GM19455 (cell line): Measurements from ENCODE around the gene TSSK2.

Experiments used
- ATAC-seq: cut with Tn5 transposase; IDR thresholded peaks from one replicate; pipeline ENCODE4 v1.9.1; 2021; ENCODE audit not compliant: unreplicated experiment

TSSK2 gene

GRCh38 chr22:19105867-19106802 is 25.0 kb upstream of the TSSK2 start:
- ATAC-seq, result no peak

- ATAC-seq, result no peak
These were observed 24.0 kb upstream of the TSSK2 start for GRCh38 chr22:19106886-19107729.

- no peak for ATAC-seq
These were observed 23.4 kb upstream of the TSSK2 start for GRCh38 chr22:19107730-19108074.

GRCh38 chr22:19108807-19109197 is 22.3 kb upstream of the TSSK2 start:
- ATAC-seq, result no peak

GRCh38 chr22:19109198-19110063 is 21.7 kb upstream of the TSSK2 start:
- ATAC-seq, result peak; percentile 79

- ATAC-seq, result no peak
These were observed 21.0 kb upstream of the TSSK2 start for GRCh38 chr22:19110064-19110458.

- ATAC-seq, result no peak
These were observed 20.5 kb upstream of the TSSK2 start for GRCh38 chr22:19110646-19111045.

- no peak for ATAC-seq
These were observed 20.0 kb upstream of the TSSK2 start for GRCh38 chr22:19111140-19111539.

GRCh38 chr22:19111584-19111983 is 19.5 kb upstream of the TSSK2 start:
- ATAC-seq, result no peak

GRCh38 chr22:19113429-19113828 is 17.7 kb upstream of the TSSK2 start:
- ATAC-seq, result no peak

- no peak for ATAC-seq
These were observed 16.0 kb upstream of the TSSK2 start for GRCh38 chr22:19114984-19115552.

GRCh38 chr22:19115628-19116027 is 15.5 kb upstream of the TSSK2 start:
- no peak for ATAC-seq

- ATAC-seq, result no peak
These were observed 14.0 kb upstream of the TSSK2 start for GRCh38 chr22:19117111-19117512.

GRCh38 chr22:19118329-19118880 is 12.7 kb upstream of the TSSK2 start:
- no peak for ATAC-seq

- no peak for ATAC-seq
These were observed 11.2 kb upstream of the TSSK2 start for GRCh38 chr22:19119949-19120348.

GRCh38 chr22:19120829-19121630 is 10.1 kb upstream of the TSSK2 start:
- no peak for ATAC-seq

- ATAC-seq, result peak; percentile 25
These were observed 9.4 kb upstream of the TSSK2 start for GRCh38 chr22:19121631-19122142.

- ATAC-seq, result peak; percentile 82
These were observed 8.9 kb upstream of the TSSK2 start, which contains the start of gene DGCR2 for GRCh38 chr22:19122143-19122751. TSS of gene DGCR2 (minus strand) at chr22:19122412. CDS start at chr22:19122206, 206 bp downstream.
